SK-N-SH treated with all-trans-retinoic acid at 6 μM for 48 hours (cell line): Measurements from ENCODE around the gene XAB2.

Experiments used
- ESRRG ChIP-seq: fragments of 250-450 bp; sonication (Bioruptor Pico); IDR thresholded peaks from 2 replicates; pipeline ENCODE4 v1.6.1; 2021; ENCODE audit warnings: mild to moderate bottlenecking
- ISL1 ChIP-seq: fragments of 250-450 bp; sonication (Bioruptor Pico); IDR thresholded peaks from 2 replicates; pipeline ENCODE4 v2.1.2; 2022; ENCODE audit warnings: mild to moderate bottlenecking, moderate library complexity
- PATZ1 ChIP-seq: fragments of 250-450 bp; sonication (Bioruptor Pico); IDR thresholded peaks from 2 replicates; pipeline ENCODE4 v1.8.0; 2020; ENCODE audit warnings: mild to moderate bottlenecking, moderate library complexity, borderline replicate concordance
- RARB ChIP-seq: fragments of 250-450 bp; sonication (Bioruptor Pico); IDR thresholded peaks from 2 replicates; pipeline ENCODE4 v1.8.0; 2021; ENCODE audit warnings: mild to moderate bottlenecking, moderate library complexity
- ZFP3 ChIP-seq: fragments of 250-450 bp; sonication (Bioruptor Pico); IDR thresholded peaks from 2 replicates; pipeline ENCODE4 v1.5.0; 2020; ENCODE audit warnings: mild to moderate bottlenecking, moderate library complexity
- ZNF70 ChIP-seq: fragments of 450-650 bp; formaldehyde crosslinking; IDR thresholded peaks from 2 replicates; pipeline ENCODE4 v1.5.0; 2020; ENCODE audit warnings: mild to moderate bottlenecking, moderate library complexity

DNA sequence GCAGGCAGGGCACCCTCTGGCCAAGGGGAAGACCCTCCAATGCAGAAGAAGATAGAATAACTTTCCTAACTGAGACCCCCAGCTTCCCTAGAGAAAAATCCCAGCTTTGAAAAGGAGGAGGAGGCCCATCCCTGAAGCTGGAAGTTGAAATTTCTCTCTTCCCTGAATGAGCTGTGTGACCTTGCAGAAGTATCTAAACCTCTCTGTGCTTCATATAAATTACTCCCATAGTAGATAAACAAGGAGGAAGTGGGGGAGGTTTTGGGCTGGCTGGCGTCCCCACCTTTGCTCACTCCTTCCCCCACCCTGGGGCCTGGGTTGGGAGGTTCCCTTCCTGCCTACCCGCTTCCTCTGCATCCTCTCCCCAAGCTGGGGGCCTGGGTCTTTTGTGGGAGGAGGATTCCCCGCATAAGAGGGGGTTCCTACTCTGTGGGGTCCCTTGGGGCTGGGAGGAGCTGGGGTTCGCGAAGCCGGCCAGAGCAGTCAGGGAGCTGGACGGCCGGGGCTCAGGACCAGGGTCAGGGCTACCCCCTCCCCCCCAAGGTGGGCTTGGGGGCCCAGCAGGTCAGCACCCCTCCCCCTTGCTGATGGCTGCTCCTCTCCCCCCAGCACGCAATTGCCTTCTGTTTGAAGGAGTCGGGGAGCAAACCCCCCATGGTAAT, 22.0 kb downstream of the XAB2 start:
- TF ChIP-seq PATZ1 (CRISPR knock-in tag) = no peak
- TF ChIP-seq ZFP3 = no peak
- no peak for TF ChIP-seq ESRRG (CRISPR knock-in tag)
- TF ChIP-seq RARB (CRISPR knock-in tag) = no peak
- TF ChIP-seq ZNF70 (CRISPR knock-in tag) = no peak
- no peak for TF ChIP-seq ISL1
